Lower leg skin (tissue), 3 donors: ENCODE measurements around the gene C10orf53.

Experiments
- CTCF ChIP-seq, 3 donors: fragments of 450-650 bp; IDR thresholded peaks; one replicate each; pipeline ENCODE4 v1.5.1; 2016; ENCODE audit warnings: antibody characterized with exemption in 3 of 3, mild to moderate bottlenecking in 3 of 3, moderate library complexity in 2 of 3
- POLR2A ChIP-seq, 2 donors: fragments of 450-650 bp; IDR thresholded peaks; one replicate each; pipeline ENCODE4 v1.6.1; 2016 to 2017; ENCODE audit warnings: antibody characterized with exemption in 2 of 2, mild to moderate bottlenecking in 1 of 2, moderate library complexity in 1 of 2

DNA sequence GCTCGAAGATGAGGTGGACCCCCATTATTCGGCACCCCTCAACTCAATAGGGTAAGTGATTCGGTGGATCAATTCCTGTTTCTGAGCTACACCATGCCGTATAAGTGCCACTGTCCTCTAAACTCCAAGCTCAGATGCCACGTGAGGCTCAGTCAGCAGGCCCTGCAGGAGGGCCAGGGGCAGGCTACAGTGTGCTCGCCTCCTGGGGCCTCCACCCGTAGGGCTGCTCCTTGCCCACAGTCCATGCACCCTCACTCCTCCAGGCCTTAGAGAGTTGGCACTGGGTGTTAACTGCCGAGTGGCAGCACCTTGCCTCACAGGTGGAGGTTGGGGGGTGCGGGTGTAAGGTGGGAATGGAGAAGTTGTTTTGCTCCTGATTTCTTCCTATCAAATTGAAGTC, 12.1 kb downstream of the C10orf53 start:
- TF ChIP-seq CTCF (IDR thresholded peaks at IDR 0.05), result no peak
- TF ChIP-seq POLR2A (IDR thresholded peaks at IDR 0.05), result no peak
